Bronchial epithelial cell (primary cell): ENCODE results near the gene STXBP6. TPM values are rescaled to one million over a fixed set of nuclear protein-coding genes. Genes with fewer than 3 reads are reported as not detected.
"Not testable (repeated sequence)": the region's sequence is repeated elsewhere in the genome, so short reads cannot be mapped to it uniquely, and the experiment has no call there.

Source experiments
- DNase-seq: peaks from one replicate; pipeline ENCODE4 v3.0.0-alpha.2; 2010; ENCODE audit warnings: low read depth
- FAIRE-seq: peaks from 2 replicates; lab custom pipeline; 2011; peaks lifted over from hg19 to GRCh38; lab: Jason Lieb, UNC
- H3K27me3 ChIP-seq: 2 replicates; pipeline ENCODE4 v1.5.1; 2011; ENCODE audit warnings: low read length; ENCODE audit not compliant: control insufficient read depth, insufficient read depth
- H3K36me3 ChIP-seq: 2 replicates; pipeline ENCODE4 v1.5.1; 2011; ENCODE audit warnings: low read length; ENCODE audit not compliant: control insufficient read depth, insufficient read depth
- H3K4me3 ChIP-seq: 2 replicates; pipeline ENCODE4 v1.5.1; 2011; ENCODE audit warnings: mild to moderate bottlenecking, low read depth, low read length, control low read depth
- total RNA-seq: library from RNA; depleted of rRNA; stranded (reverse); fragments of >200 nt; gene quantifications from 2 replicates; pipeline ENCODE4 v1.2.1, GENCODE V29; 2014
- TF ChIP-seq, protein P1 (sequence below): IDR thresholded peaks from 2 replicates; pipeline ENCODE4 v1.5.1; 2011; ENCODE audit warnings: mild to moderate bottlenecking, moderate library complexity, low read length, control low read depth, inconsistent platforms; ENCODE audit not compliant: insufficient read depth, severe bottlenecking

STXBP6 gene
- total RNA-seq, 1 donor from 2014 or later, result not detected

GRCh38 chr14:24774187-24774915 is 275.6 kb downstream of the STXBP6 start:
- H3K4me3 ChIP-seq, result no peak overlapping the region
- no peaks in the 10 kb centered on the region for H3K27me3 ChIP-seq
- TF ChIP-seq, protein P1, sequence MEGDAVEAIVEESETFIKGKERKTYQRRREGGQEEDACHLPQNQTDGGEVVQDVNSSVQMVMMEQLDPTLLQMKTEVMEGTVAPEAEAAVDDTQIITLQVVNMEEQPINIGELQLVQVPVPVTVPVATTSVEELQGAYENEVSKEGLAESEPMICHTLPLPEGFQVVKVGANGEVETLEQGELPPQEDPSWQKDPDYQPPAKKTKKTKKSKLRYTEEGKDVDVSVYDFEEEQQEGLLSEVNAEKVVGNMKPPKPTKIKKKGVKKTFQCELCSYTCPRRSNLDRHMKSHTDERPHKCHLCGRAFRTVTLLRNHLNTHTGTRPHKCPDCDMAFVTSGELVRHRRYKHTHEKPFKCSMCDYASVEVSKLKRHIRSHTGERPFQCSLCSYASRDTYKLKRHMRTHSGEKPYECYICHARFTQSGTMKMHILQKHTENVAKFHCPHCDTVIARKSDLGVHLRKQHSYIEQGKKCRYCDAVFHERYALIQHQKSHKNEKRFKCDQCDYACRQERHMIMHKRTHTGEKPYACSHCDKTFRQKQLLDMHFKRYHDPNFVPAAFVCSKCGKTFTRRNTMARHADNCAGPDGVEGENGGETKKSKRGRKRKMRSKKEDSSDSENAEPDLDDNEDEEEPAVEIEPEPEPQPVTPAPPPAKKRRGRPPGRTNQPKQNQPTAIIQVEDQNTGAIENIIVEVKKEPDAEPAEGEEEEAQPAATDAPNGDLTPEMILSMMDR, result no peak
- no peaks in the 10 kb centered on the region for H3K36me3 ChIP-seq
- DNase-seq, result no peak
- FAIRE-seq, result no peak

DNA sequence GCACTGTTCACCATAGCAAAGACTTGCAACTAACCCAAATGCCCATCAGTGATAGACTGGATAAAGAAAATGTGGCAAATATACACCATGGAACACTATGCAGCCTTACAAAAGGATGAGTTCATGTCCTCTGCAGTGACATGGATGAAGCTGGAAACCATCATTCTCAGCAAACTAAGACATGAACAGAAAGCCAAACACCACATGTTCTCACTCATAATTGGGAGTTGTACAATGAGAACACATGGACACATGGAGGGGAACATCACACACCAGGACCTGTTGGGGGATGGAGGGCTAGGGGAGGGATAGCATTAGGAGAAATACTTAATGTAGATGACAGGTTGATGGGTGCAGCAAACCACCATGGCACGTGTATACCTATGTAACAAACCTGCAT is 276.4 kb downstream of the STXBP6 start:
- not testable (repeated sequence) for FAIRE-seq, H3K4me3 ChIP-seq, DNase-seq, H3K27me3 ChIP-seq, H3K36me3 ChIP-seq

DNA sequence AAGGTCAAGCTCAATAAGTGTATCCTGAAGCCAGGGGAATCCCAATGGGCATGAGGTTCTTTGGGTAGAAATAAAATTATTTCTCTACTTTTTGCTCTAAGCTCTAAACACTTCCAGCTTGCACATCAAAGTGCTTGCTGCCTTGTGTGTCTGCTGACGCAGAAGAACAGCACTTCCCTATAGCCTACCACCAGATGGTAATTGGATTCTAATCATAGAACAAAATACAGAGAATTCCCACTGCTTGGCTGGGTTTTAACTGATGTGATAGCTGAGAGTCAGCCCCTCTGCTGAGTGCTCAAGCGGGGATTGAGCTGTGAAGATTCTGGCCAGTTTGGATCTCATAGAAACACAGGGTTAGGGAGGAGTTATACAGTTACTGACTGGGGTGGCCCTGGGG is 283.5 kb downstream of the STXBP6 start:
- TF ChIP-seq, protein P1, result no peak
- H3K27me3 ChIP-seq, result no peaks in the 10 kb centered on the region
- H3K4me3 ChIP-seq, result no peak overlapping the region
- DNase-seq (no peak), FAIRE-seq (no peak)
- no peaks in the 10 kb centered on the region for H3K36me3 ChIP-seq

DNA sequence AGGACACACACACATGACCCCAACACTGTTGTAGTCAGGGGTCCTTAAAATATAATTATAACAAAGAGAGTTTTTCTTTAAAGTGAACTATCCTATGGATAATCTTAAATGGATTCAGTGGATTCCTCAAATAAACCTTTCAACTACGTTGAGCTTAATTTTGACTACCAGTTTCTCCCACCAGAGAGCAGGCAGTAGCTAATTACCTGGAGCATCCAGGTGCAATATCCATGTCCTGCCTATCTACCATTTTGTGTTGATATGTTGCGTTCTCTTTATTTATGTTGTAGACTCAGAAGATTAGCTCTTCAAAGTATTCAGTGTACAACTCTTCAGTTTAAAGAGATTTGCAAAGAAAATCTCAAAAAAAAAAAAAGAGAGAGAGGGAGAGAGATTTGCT is 288.8 kb downstream of the STXBP6 start:
- FAIRE-seq, result no peak
- Histone ChIP-seq H3K4me3 (no peak overlapping the region), H3K27me3 (no peaks in the 10 kb centered on the region), H3K36me3 (no peaks in the 10 kb centered on the region)
- DNase-seq, result no peak
- TF ChIP-seq, protein P1, result no peak
